ENCODE results near the gene LMTK2. TPM values are rescaled to one million over a fixed set of nuclear protein-coding genes. Genes with fewer than 3 reads are reported as not detected.

Gene LMTK2
- polyA plus RNA-seq, 1 donor from 2014 or later, result 11.9 TPM

- Histone ChIP-seq H3K9me2 (ENCODE audit: insufficient read depth, low read length) (no peaks in the 10 kb centered on the region), H4K20me1 (ENCODE audit: insufficient read depth) (no peaks in the 10 kb centered on the region), H2AFZ (ENCODE audit: low read depth, low read length) (no peak overlapping the region), H3F3A (ENCODE audit: insufficient read depth, low read length, poor library complexity, severe bottlenecking) (no peaks in the 10 kb centered on the region), H3K4me2 (ENCODE audit: low read length) (no peak overlapping the region), H3K36me3 (ENCODE audit: insufficient read depth, low read length) (no peaks in the 10 kb centered on the region), H3K9ac (ENCODE audit: low read length) (no peak overlapping the region), H3K9me3 (ENCODE audit: low read length) (no peaks in the 10 kb centered on the region), H3K4me3 (ENCODE audit: low read length) (no peak overlapping the region), H3K79me2 (replicated peaks; ENCODE audit: insufficient read depth, low read length) (no peaks in the 10 kb centered on the region), H3K27ac (ENCODE audit: low read length) (no peak overlapping the region), H3K27me3 (ENCODE audit: insufficient read depth, low read depth, low read length) (peaks cover 3% of the 10 kb centered on the region)
- TF ChIP-seq EZH2 (IDR thresholded peaks at IDR 0.05; ENCODE audit: borderline replicate concordance, insufficient read depth, low read length, poor library complexity, severe bottlenecking), result no peak
- TF ChIP-seq SMC3 (conservative IDR thresholded peaks at IDR 0.05; ENCODE audit: poor library complexity), result no peak
- TF ChIP-seq REST (IDR thresholded peaks at IDR 0.05; ENCODE audit: borderline replicate concordance), result no peak
Measured at GRCh38 chr7:98212532-98213041, 105.9 kb downstream of the LMTK2 start.

GRCh38 chr7:98213296-98213887 is 106.7 kb downstream of the LMTK2 start:
- Histone ChIP-seq H3K9me3 (ENCODE audit: low read length) (no peaks in the 10 kb centered on the region), H3K9me2 (ENCODE audit: insufficient read depth, low read length) (no peaks in the 10 kb centered on the region), H4K20me1 (ENCODE audit: insufficient read depth) (no peaks in the 10 kb centered on the region), H3K27ac (ENCODE audit: low read length) (no peak overlapping the region), H2AFZ (ENCODE audit: low read depth, low read length) (no peak overlapping the region), H3F3A (ENCODE audit: insufficient read depth, low read length, poor library complexity, severe bottlenecking) (no peaks in the 10 kb centered on the region), H3K4me3 (ENCODE audit: low read length) (no peak overlapping the region), H3K4me2 (ENCODE audit: low read length) (no peak overlapping the region), H3K27me3 (ENCODE audit: insufficient read depth, low read depth, low read length) (peaks cover 3% of the 10 kb centered on the region), H3K36me3 (ENCODE audit: insufficient read depth, low read length) (no peaks in the 10 kb centered on the region), H3K79me2 (replicated peaks; ENCODE audit: insufficient read depth, low read length) (no peaks in the 10 kb centered on the region), H3K9ac (ENCODE audit: low read length) (no peak overlapping the region)
- no peak for TF ChIP-seq SMC3 (conservative IDR thresholded peaks at IDR 0.05; ENCODE audit: poor library complexity)
- no peak for TF ChIP-seq POLR2AphosphoS5 (IDR thresholded peaks at IDR 0.05)

- H4K20me1 ChIP-seq (ENCODE audit: insufficient read depth), result no peaks in the 10 kb centered on the region
- H3K79me2 ChIP-seq (replicated peaks; ENCODE audit: insufficient read depth, low read length), result no peaks in the 10 kb centered on the region
- no peak overlapping the region for H3K9ac ChIP-seq (ENCODE audit: low read length)
- no peak overlapping the region for H3K4me3 ChIP-seq (ENCODE audit: low read length)
- H3K36me3 ChIP-seq (ENCODE audit: insufficient read depth, low read length), result no peaks in the 10 kb centered on the region
- peaks cover 3% of the 10 kb centered on the region for H3K27me3 ChIP-seq (ENCODE audit: insufficient read depth, low read depth, low read length)
- TF ChIP-seq POLR2AphosphoS5 (IDR thresholded peaks at IDR 0.05) (no peak), TAF1 (IDR thresholded peaks at IDR 0.05; ENCODE audit: low read depth) (no peak), CTCF (IDR thresholded peaks at IDR 0.05; ENCODE audit: poor library complexity, severe bottlenecking) (no peak), SMC3 (conservative IDR thresholded peaks at IDR 0.05; ENCODE audit: poor library complexity) (no peak), MXI1 (conservative IDR thresholded peaks at IDR 0.05; ENCODE audit: poor library complexity, severe bottlenecking) (no peak), REST (IDR thresholded peaks at IDR 0.05; ENCODE audit: borderline replicate concordance) (no peak), EZH2 (IDR thresholded peaks at IDR 0.05; ENCODE audit: borderline replicate concordance, insufficient read depth, low read length, poor library complexity, severe bottlenecking) (no peak), EP300 (conservative IDR thresholded peaks at IDR 0.05; ENCODE audit: poor library complexity, severe bottlenecking) (no peak), RAD21 (conservative IDR thresholded peaks at IDR 0.05) (no peak)
- H3K4me2 ChIP-seq (ENCODE audit: low read length), result no peak overlapping the region
- H2AFZ ChIP-seq (ENCODE audit: low read depth, low read length), result no peak overlapping the region
- no peaks in the 10 kb centered on the region for H3K9me2 ChIP-seq (ENCODE audit: insufficient read depth, low read length)
- H3F3A ChIP-seq (ENCODE audit: insufficient read depth, low read length, poor library complexity, severe bottlenecking), result no peaks in the 10 kb centered on the region
- H3K9me3 ChIP-seq (ENCODE audit: low read length), result no peaks in the 10 kb centered on the region
- H3K27ac ChIP-seq (ENCODE audit: low read length), result no peak overlapping the region
Measured at GRCh38 chr7:98213888-98214810, 107.5 kb downstream of the LMTK2 start.

All from neural cell (in vitro differentiated cells).